Measurements from ENCODE around the gene SARDH. TPM values are rescaled to one million over a fixed set of nuclear protein-coding genes. Genes with fewer than 3 reads are reported as not detected.

SARDH gene
- total and polyA plus RNA-seq, 2 donors (not counting 3 experiments of a cell fraction or from before 2014, with no cell fraction given), result 0.19 to 0.44 TPM

DNA sequence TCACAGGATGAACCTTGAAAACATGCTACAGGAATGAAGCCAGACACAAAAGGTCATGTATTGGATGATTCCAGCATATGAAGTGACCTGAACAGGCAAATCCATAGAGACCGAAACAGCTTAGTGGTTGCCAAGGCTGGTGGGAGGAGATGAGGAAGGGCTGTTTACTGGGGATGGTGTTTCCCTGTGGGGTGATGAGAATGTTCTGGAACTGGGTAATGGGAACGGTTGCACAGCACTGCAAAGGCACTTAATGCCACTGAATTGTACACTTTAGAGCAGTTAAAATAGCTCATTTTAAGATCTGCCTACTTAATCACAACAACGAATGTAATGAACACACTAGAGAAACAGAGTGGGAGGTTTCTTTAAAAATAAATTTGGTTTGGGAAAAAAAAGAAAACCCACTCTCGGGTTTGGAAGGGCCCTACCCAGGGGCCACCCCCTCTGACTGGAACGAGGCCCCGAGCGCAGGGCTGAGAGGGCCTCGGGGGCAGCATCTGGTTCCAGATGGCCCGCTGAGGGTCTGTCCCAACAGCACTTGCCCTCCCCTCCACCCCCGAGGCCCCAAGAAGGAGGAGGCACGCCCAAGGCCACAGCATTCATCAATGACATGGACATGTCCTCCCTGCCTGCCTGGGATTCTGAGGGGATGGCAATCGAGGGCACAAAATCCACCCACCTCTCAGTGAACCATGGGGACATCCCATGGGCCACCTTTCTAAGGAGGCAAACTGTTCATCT is 31.7 kb downstream of the SARDH start:
- POLR2A ChIA-PET, result no interaction called here
- no peak overlapping the region for H3K4me2 ChIP-seq (ENCODE audit: insufficient read depth, low read length)
- intact Hi-C loops (cut with micrococcal nuclease) (no loop called here), dilution Hi-C loops (cut with MboI; ENCODE audit: extremely low pct_ligation_motif_present, low sequenced_read_pairs) (no loop called here)
- H3K9me3 ChIP-seq (replicated peaks; ENCODE audit: control insufficient read depth, insufficient read depth, low read length), result no peaks in the 10 kb centered on the region
- H3K9ac ChIP-seq (replicated peaks; ENCODE audit: extremely low read depth, insufficient read depth, low read length), result no peak overlapping the region
- TF ChIP-seq POLR2A (IDR thresholded peaks at IDR 0.05; ENCODE audit: low read depth, low read length) (no peak), EZH2 (IDR thresholded peaks at IDR 0.05; ENCODE audit: borderline replicate concordance, low read depth, low read length, severe bottlenecking) (no peak), POLR2AphosphoS5 (IDR thresholded peaks at IDR 0.05; ENCODE audit: insufficient read depth, low read depth, low read length) (no peak), MAX (IDR thresholded peaks at IDR 0.05; ENCODE audit: insufficient read depth, insufficient read length) (no peak), MYC (IDR thresholded peaks at IDR 0.05; ENCODE audit: low read depth, low read length) (no peak), GATA2 (IDR thresholded peaks at IDR 0.05; ENCODE audit: insufficient read depth, insufficient read length, low read depth, low read length) (no peak), JUN (IDR thresholded peaks at IDR 0.05; ENCODE audit: borderline replicate concordance, insufficient read depth, insufficient read length, low read depth) (no peak), FOS (IDR thresholded peaks at IDR 0.05; ENCODE audit: borderline replicate concordance, insufficient read depth, low read length) (no peak)
- TF ChIP-seq, protein P1, sequence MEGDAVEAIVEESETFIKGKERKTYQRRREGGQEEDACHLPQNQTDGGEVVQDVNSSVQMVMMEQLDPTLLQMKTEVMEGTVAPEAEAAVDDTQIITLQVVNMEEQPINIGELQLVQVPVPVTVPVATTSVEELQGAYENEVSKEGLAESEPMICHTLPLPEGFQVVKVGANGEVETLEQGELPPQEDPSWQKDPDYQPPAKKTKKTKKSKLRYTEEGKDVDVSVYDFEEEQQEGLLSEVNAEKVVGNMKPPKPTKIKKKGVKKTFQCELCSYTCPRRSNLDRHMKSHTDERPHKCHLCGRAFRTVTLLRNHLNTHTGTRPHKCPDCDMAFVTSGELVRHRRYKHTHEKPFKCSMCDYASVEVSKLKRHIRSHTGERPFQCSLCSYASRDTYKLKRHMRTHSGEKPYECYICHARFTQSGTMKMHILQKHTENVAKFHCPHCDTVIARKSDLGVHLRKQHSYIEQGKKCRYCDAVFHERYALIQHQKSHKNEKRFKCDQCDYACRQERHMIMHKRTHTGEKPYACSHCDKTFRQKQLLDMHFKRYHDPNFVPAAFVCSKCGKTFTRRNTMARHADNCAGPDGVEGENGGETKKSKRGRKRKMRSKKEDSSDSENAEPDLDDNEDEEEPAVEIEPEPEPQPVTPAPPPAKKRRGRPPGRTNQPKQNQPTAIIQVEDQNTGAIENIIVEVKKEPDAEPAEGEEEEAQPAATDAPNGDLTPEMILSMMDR (IDR thresholded peaks at IDR 0.05; ENCODE audit: extremely low read depth in 1 of 2, insufficient read depth in 1 of 2, low read depth in 1 of 2, low read length in 2 of 2), result no peak
- CTCF ChIA-PET, result no interaction called here
- no peak for FAIRE-seq
- H3K27ac ChIP-seq (ENCODE audit: insufficient read depth, low read depth, low read length), result no peak overlapping the region
- H3K9me1 ChIP-seq (replicated peaks; ENCODE audit: control insufficient read depth, extremely low read depth, insufficient read depth, low read length), result no peaks in the 10 kb centered on the region
- no peaks in the 10 kb centered on the region for H3K36me3 ChIP-seq (ENCODE audit: control insufficient read depth in 2 of 2, extremely low read depth in 1 of 2, insufficient read depth in 2 of 2, low read length in 2 of 2)
- H4K20me1 ChIP-seq (replicated peaks; ENCODE audit: control insufficient read depth, extremely low read depth, insufficient read depth, low read length), result no peaks in the 10 kb centered on the region
- no peaks in the 10 kb centered on the region for H3K79me2 ChIP-seq (ENCODE audit: control insufficient read depth, insufficient read depth, low read length)
- peaks cover 0 to 2% of the 10 kb centered on the region in 2 experiments for H3K27me3 ChIP-seq (ENCODE audit: control insufficient read depth in 2 of 2, insufficient read depth in 2 of 2, low read length in 2 of 2)
- no peak overlapping the region for H2AFZ ChIP-seq (ENCODE audit: low read depth, low read length)
- BruUV-seq (replicated peaks), result no TSS peak
- H3K4me3 ChIP-seq (replicated peaks in 1 of 3; ENCODE audit: insufficient read depth in 1 of 3, low read depth in 1 of 3, low read length in 3 of 3), result no peak overlapping the region
- no peak for DNase-seq (ENCODE audit: low read depth, low spot score)
- H3K4me1 ChIP-seq (ENCODE audit: control insufficient read depth, extremely low read depth, insufficient read depth, low read length), result no peaks in the 10 kb centered on the region
